ENCODE results near the gene TSR2.

The TSR2 gene

GRCh38 chrX:54439960-54440871 is at the start of gene TSR2 (continued):
- TF ChIP-seq ZNF76 (tag by site-specific recombination; IDR thresholded peaks at IDR 0.05; ENCODE audit: borderline replicate concordance, low read depth): peak; percentile 35; the same call in 1 of the 2 replicates

GRCh38 chrX:54397113-54397512 is 43.1 kb upstream of the TSR2 start:
- H3K4me1 ChIP-seq (ENCODE audit: control insufficient read depth, insufficient read depth, low read length): no peaks in the 10 kb centered on the region
- no peak for TF ChIP-seq ZNF341 (tag by site-specific recombination; IDR thresholded peaks at IDR 0.05; ENCODE audit: low read depth)
- TF ChIP-seq ZNF394 (tag by site-specific recombination; IDR thresholded peaks at IDR 0.05; ENCODE audit: borderline replicate concordance): no peak
- TF ChIP-seq ZNF19 (tag by site-specific recombination; IDR thresholded peaks at IDR 0.05; ENCODE audit: low read depth): no peak
- no peak for TF ChIP-seq ZNF280C (tag by site-specific recombination; IDR thresholded peaks at IDR 0.05)
- no peak for TF ChIP-seq ZNF132 (tag by site-specific recombination; IDR thresholded peaks at IDR 0.05; ENCODE audit: borderline replicate concordance)
- no peak for TF ChIP-seq ZNF354C (tag by site-specific recombination; IDR thresholded peaks at IDR 0.05; ENCODE audit: borderline replicate concordance, low read depth)
- TF ChIP-seq ZNF416 (tag by site-specific recombination; IDR thresholded peaks at IDR 0.05): no peak
- TF ChIP-seq ZNF776 (tag by site-specific recombination; IDR thresholded peaks at IDR 0.05; ENCODE audit: borderline replicate concordance): no peak
- no peak for TF ChIP-seq ZBTB10 (tag by site-specific recombination; IDR thresholded peaks at IDR 0.05)
- TF ChIP-seq ZNF596 (tag by site-specific recombination; IDR thresholded peaks at IDR 0.05): no peak
- CTCF ChIA-PET: no interaction called here
- no peak overlapping the region for H3K4me3 ChIP-seq (ENCODE audit: low read depth, low read length)
- H3K36me3 ChIP-seq (ENCODE audit: control insufficient read depth in 2 of 2, insufficient read depth in 1 of 2, low read length in 2 of 2): no peaks in the 10 kb centered on the region
- H3K9me3 ChIP-seq (ENCODE audit: control insufficient read depth, insufficient read depth, low read depth, low read length): no peaks in the 10 kb centered on the region
- POLR2A ChIA-PET: no interaction called here
- no peak overlapping the region for H3K27ac ChIP-seq (ENCODE audit: extremely low read depth, low read depth, low read length)

GRCh38 chrX:54407266-54407665 is 32.9 kb upstream of the TSR2 start:
- no peak overlapping the region for H3K27ac ChIP-seq (ENCODE audit: extremely low read depth, low read depth, low read length)
- H3K9me3 ChIP-seq (ENCODE audit: control insufficient read depth, insufficient read depth, low read depth, low read length): no peaks in the 10 kb centered on the region
- POLR2A ChIA-PET: interaction anchor here (0.7 kb wide), 1 partner anchor 211 kb away, joined by 6 read pairs; no protein-coding TSS in a partner anchor
- no peak overlapping the region for H3K4me3 ChIP-seq (ENCODE audit: low read depth, low read length)
- no peaks in the 10 kb centered on the region for H3K36me3 ChIP-seq (ENCODE audit: control insufficient read depth in 2 of 2, insufficient read depth in 1 of 2, low read length in 2 of 2)
- H3K4me1 ChIP-seq (ENCODE audit: control insufficient read depth, insufficient read depth, low read length): no peaks in the 10 kb centered on the region
- CTCF ChIA-PET: interaction anchor here (0.5 to 0.6 kb wide), 2 partner anchors 63 to 212 kb away, joined by 4 to 5 read pairs; no protein-coding TSS in a partner anchor
- TF ChIP-seq ZNF423 (tag by site-specific recombination; IDR thresholded peaks at IDR 0.05) (no peak), ZNF248 (tag by site-specific recombination; IDR thresholded peaks at IDR 0.05) (no peak), WT1 (tag by site-specific recombination; IDR thresholded peaks at IDR 0.05) (no peak), GLIS2 (tag by site-specific recombination; IDR thresholded peaks at IDR 0.05) (no peak), ZFHX2 (tag by site-specific recombination; conservative IDR thresholded peaks at IDR 0.05) (no peak), ZIC2 (tag by site-specific recombination; IDR thresholded peaks at IDR 0.05) (no peak), ZNF561 (tag by site-specific recombination; IDR thresholded peaks at IDR 0.05; ENCODE audit: borderline replicate concordance) (no peak), TRIM28 (IDR thresholded peaks at IDR 0.05; ENCODE audit: borderline replicate concordance, low read length) (no peak), KLF8 (tag by site-specific recombination; IDR thresholded peaks at IDR 0.05) (no peak), REPIN1 (tag by site-specific recombination; IDR thresholded peaks at IDR 0.05; ENCODE audit: low read depth) (no peak), ELK4 (IDR thresholded peaks at IDR 0.05; ENCODE audit: borderline replicate concordance, low read depth, low read length) (no peak), ZNF223 (tag by site-specific recombination; IDR thresholded peaks at IDR 0.05) (no peak), ZNF274 (IDR thresholded peaks at IDR 0.05; ENCODE audit: low read length) (no peak), ZNF274 (tag by site-specific recombination; IDR thresholded peaks at IDR 0.05; ENCODE audit: borderline replicate concordance) (no peak), ZNF777 (tag by site-specific recombination; IDR thresholded peaks at IDR 0.05; ENCODE audit: borderline replicate concordance) (no peak), ZNF16 (tag by site-specific recombination; IDR thresholded peaks at IDR 0.05; ENCODE audit: low read depth) (no peak), ZNF843 (tag by site-specific recombination; IDR thresholded peaks at IDR 0.05) (no peak), OSR2 (tag by site-specific recombination; IDR thresholded peaks at IDR 0.05) (no peak)
